AG04450 (cell line): ENCODE data around the gene DCXR. TPM values are rescaled to one million over a fixed set of nuclear protein-coding genes. Genes with fewer than 3 reads are reported as not detected.

ENCODE experiments used
- CTCF ChIA-PET: fragments of 300-600, 350-600 bp; formaldehyde crosslinking; extraction: SDS; loops from one replicate; lab custom pipeline; 2022; ENCODE audit warnings: antibody characterized with exemption, inconsistent platforms; lab: Charles Lee
- POLR2A ChIA-PET: fragments of 350-600 bp; formaldehyde crosslinking; extraction: SDS; loops from one replicate; lab custom pipeline; 2021; ENCODE audit warnings: antibody characterized with exemption, inconsistent platforms; lab: Yijun Ruan, JAX
- DNase-seq: peaks from one replicate; pipeline ENCODE4 v3.0.0-alpha.2; 2011; ENCODE audit warnings: low read depth, low spot score
- H3K27ac ChIP-seq: one replicate; pipeline ENCODE4 v1.5.1; 2012; ENCODE audit warnings: low read depth, low read length, control low read depth
- H3K27me3 ChIP-seq: one replicate; pipeline ENCODE4 v1.6.0; 2012; ENCODE audit warnings: low read length; ENCODE audit not compliant: control insufficient read depth, insufficient read depth
- H3K4me3 ChIP-seq: 2 replicates; pipeline ENCODE4 v1.5.1; 2011; ENCODE audit warnings: mild to moderate bottlenecking, low read depth, low read length, control low read depth
- H3K9me3 ChIP-seq: 2 replicates; pipeline ENCODE4 v1.5.1; 2012; ENCODE audit warnings: low read length; ENCODE audit not compliant: control insufficient read depth, insufficient read depth
- CTCF ChIP-seq: IDR thresholded peaks from 2 replicates; pipeline ENCODE4 v1.5.1; 2011; ENCODE audit warnings: low read depth, low read length, control low read depth, inconsistent platforms
- polyA plus RNA-seq: library from polyadenylated mRNA; depleted of rRNA; stranded (reverse); fragments of >200 nt; gene quantifications from 2 replicates; pipeline ENCODE4 v1.2.3, GENCODE V29; 2011

Gene DCXR
- polyA plus RNA-seq, 1 experiment = 35.5 TPM

GRCh38 chr17:82035488-82035887, 2.0 kb downstream of the DCXR start:
- no peaks in the 10 kb centered on the region for H3K27me3 ChIP-seq
- no peak for DNase-seq
- no peaks in the 10 kb centered on the region; the same call in 1 of the 2 replicates for H3K9me3 ChIP-seq
- POLR2A ChIA-PET = interaction anchor here (0.6 kb wide), 1 partner anchor 174 kb away, joined by 4 read pairs; no protein-coding TSS in a partner anchor
- no peak for TF ChIP-seq CTCF
- H3K27ac ChIP-seq = no peak overlapping the region
- CTCF ChIA-PET = no interaction called here
- no peak overlapping the region for H3K4me3 ChIP-seq

GRCh38 chr17:82034371-82035011, 3.0 kb downstream of the DCXR start:
- Histone ChIP-seq H3K27me3 (no peaks in the 10 kb centered on the region), H3K4me3 (no peak overlapping the region), H3K27ac (no peak overlapping the region), H3K9me3 (no peaks in the 10 kb centered on the region; the same call in 1 of the 2 replicates)
- no peak for TF ChIP-seq CTCF
- ChIA-PET POLR2A (no interaction called here), CTCF (no interaction called here)
- DNase-seq = no peak

- no peak overlapping the region for H3K27ac ChIP-seq
- ChIA-PET CTCF (no interaction called here), POLR2A (no interaction called here)
- no peaks in the 10 kb centered on the region for H3K27me3 ChIP-seq
- H3K4me3 ChIP-seq = no peak overlapping the region
- H3K9me3 ChIP-seq = no peaks in the 10 kb centered on the region; the same call in 1 of the 2 replicates
- no peak for TF ChIP-seq CTCF
- DNase-seq = no peak
Observed at GRCh38 chr17:82033359-82034085, 4.0 kb downstream of the DCXR start.

DNA sequence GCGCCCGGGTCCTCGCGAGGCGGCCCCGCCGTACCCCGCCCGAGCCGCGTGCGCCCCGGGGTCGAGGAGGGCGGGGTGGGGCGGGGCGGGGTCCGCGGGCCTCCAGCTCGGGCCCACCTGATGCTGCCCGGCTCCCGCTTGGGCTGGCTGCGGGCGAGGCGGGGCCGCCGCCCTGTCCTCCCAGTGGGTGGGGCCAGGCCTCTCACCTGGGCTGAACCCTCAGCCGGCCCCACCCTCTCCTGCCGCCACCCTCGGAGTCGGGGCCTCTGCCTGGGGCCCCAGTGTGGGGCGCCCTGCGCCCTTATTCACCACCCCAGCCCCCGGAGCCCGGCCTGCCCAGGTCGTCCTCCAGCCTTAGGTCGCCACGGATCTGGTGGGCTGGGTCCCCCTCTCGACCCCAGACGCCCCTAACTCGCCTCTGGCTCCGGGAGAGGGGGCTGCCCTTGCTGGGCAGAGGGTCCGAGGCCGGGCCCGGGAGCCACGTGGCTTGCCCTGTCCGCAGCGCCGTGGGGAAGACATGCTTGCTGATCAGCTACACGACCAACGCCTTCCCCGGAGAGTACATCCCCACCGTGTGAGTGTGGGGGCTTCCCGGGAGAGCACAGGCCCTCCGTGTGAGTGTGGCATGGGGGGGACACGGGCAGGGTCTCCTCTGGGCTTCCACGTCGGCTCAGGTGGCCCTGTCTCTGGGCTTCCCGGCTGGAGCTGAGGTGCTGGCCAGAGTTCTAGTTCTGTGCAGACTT, 5.4 kb downstream of the DCXR start:
- Histone ChIP-seq H3K27ac (no peak overlapping the region), H3K9me3 (no peaks in the 10 kb centered on the region; the same call in 1 of the 2 replicates), H3K4me3 (peak overlapping the region; percentile 57), H3K27me3 (no peaks in the 10 kb centered on the region)
- no peak for DNase-seq
- POLR2A ChIA-PET = interaction anchor here (1.1 kb wide), 1 partner anchor 49 kb away, joined by 3 read pairs; no protein-coding TSS in a partner anchor
- CTCF ChIA-PET = interaction anchor here (0.5 kb wide), 1 partner anchor 92 kb away, joined by 5 read pairs; no protein-coding TSS in a partner anchor
- no peak for TF ChIP-seq CTCF
